Right renal cortex interstitium (tissue), 3 donors: Measurements from ENCODE around the gene QSOX1. TPM values are rescaled to one million over a fixed set of nuclear protein-coding genes. Genes with fewer than 3 reads are reported as not detected.
A peak's percentile ranks its signal among the peaks of the same experiment; 100 is the strongest.

ENCODE experiments used
- DNase-seq, 3 donors: peaks; one replicate each; pipeline ENCODE4 v3.0.0-alpha.2; 2013; ENCODE audit warnings: low read depth in 3 of 3, low spot score in 2 of 3
- polyA plus RNA-seq, 3 donors: library from polyadenylated mRNA; unstranded; fragments of 120-200 nt; gene quantifications; one replicate each; pipeline ENCODE4 v1.2.1, GENCODE V29; 2013; ENCODE audit not compliant: insufficient read length in 3 of 3

The QSOX1 gene
- polyA plus RNA-seq, 3 donors = 49.6 to 67.3 (median 56.4) TPM

GRCh38 chr1:180168786-180169639 lies 14.3 kb downstream of the QSOX1 start:
- DNase-seq = no peak

- DNase-seq = no peak
Measured at GRCh38 chr1:180169640-180170195, 15.0 kb downstream of the QSOX1 start.

GRCh38 chr1:180170546-180171151 lies 16.0 kb downstream of the QSOX1 start:
- DNase-seq = no peak

- DNase-seq = no peak
Measured at GRCh38 chr1:180171691-180172090, 17.0 kb downstream of the QSOX1 start.

- no peak for DNase-seq
Measured at GRCh38 chr1:180173451-180173850, 18.8 kb downstream of the QSOX1 start.

GRCh38 chr1:180173952-180174351 lies 19.3 kb downstream of the QSOX1 start:
- DNase-seq = no peak

- DNase-seq = no peak
Measured at GRCh38 chr1:180175291-180175690, 20.6 kb downstream of the QSOX1 start.

- no peak for DNase-seq
Measured at GRCh38 chr1:180175806-180176205, 21.1 kb downstream of the QSOX1 start.

GRCh38 chr1:180176965-180177364 lies 22.3 kb downstream of the QSOX1 start:
- DNase-seq = no peak

GRCh38 chr1:180177931-180178330 lies 23.3 kb downstream of the QSOX1 start:
- DNase-seq = no peak

- peak in 2 of 3 donors; percentile 29 for DNase-seq
Measured at GRCh38 chr1:180178511-180179161, 24.0 kb downstream of the QSOX1 start.

GRCh38 chr1:180179162-180179957 lies 24.7 kb downstream of the QSOX1 start:
- no peak for DNase-seq

GRCh38 chr1:180181048-180181447 lies 26.4 kb downstream of the QSOX1 start:
- no peak for DNase-seq

GRCh38 chr1:180181996-180182642 lies 27.4 kb downstream of the QSOX1 start:
- no peak for DNase-seq

GRCh38 chr1:180182643-180183311 lies 28.1 kb downstream of the QSOX1 start:
- DNase-seq = no peak

- no peak for DNase-seq
Measured at GRCh38 chr1:180183426-180183825, 28.8 kb downstream of the QSOX1 start.

GRCh38 chr1:180184041-180184440 lies 29.4 kb downstream of the QSOX1 start:
- no peak for DNase-seq

- no peak for DNase-seq
Measured at GRCh38 chr1:180185281-180185680, 30.6 kb downstream of the QSOX1 start.

- DNase-seq = no peak
Measured at GRCh38 chr1:180185971-180186645, 31.4 kb downstream of the QSOX1 start.
